ENCODE results near the gene GJA3.

The GJA3 gene

DNA sequence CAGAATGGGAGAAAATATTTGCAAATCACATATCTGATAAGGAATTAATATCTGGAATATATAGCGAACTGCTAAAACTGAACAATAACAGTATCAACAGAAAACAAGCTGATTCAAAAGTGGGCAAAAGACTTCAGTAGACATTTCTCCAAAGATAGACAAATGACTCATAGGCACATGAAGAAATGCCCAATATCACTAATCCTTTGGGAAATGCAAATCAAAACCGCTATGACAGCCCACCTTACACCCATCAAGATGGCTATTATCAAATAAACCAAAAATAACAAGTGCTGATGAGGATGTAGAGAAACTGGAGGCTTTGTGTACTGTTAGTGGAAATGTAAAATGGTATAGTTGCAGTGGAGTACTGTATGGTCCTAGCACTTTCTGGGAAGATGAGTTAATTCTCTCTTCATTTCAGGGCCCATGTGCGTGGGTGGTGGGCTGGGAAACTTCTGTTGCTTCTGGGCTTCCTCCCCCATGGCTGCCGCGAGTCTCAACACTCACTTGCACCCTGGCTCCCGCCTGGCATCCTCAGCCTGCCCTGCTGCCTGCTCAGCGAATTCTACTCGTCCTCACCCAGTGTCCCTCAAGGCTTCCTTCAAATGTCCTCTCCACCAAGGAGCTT is 12.4 kb upstream of the GJA3 start:
- H3K79me2 ChIP-seq (ENCODE audit: insufficient read depth, low read length), result no peaks in the 10 kb centered on the region
- no peak overlapping the region for H3K9ac ChIP-seq (ENCODE audit: low read length)
- H3K4me1 ChIP-seq (ENCODE audit: insufficient read depth, low read length, severe bottlenecking), result no peaks in the 10 kb centered on the region
- H3K9me3 ChIP-seq (ENCODE audit: low read length), result no peaks in the 10 kb centered on the region
- no peak overlapping the region for H3K4me3 ChIP-seq (ENCODE audit: low read depth, low read length, poor library complexity, severe bottlenecking)
- H3K27ac ChIP-seq (ENCODE audit: low read depth, low read length, poor library complexity, severe bottlenecking), result no peak overlapping the region
- H3K9me2 ChIP-seq (ENCODE audit: low read depth, low read length), result no peaks in the 10 kb centered on the region
- no peak overlapping the region for H2AFZ ChIP-seq (ENCODE audit: low read length)
- H3K27me3 ChIP-seq (ENCODE audit: insufficient read depth, low read length), result no peaks in the 10 kb centered on the region
- no peaks in the 10 kb centered on the region for H3F3A ChIP-seq (ENCODE audit: insufficient read depth, low read length)
- H3K36me3 ChIP-seq (ENCODE audit: insufficient read depth, low read length), result no peaks in the 10 kb centered on the region
- TF ChIP-seq, protein P1, sequence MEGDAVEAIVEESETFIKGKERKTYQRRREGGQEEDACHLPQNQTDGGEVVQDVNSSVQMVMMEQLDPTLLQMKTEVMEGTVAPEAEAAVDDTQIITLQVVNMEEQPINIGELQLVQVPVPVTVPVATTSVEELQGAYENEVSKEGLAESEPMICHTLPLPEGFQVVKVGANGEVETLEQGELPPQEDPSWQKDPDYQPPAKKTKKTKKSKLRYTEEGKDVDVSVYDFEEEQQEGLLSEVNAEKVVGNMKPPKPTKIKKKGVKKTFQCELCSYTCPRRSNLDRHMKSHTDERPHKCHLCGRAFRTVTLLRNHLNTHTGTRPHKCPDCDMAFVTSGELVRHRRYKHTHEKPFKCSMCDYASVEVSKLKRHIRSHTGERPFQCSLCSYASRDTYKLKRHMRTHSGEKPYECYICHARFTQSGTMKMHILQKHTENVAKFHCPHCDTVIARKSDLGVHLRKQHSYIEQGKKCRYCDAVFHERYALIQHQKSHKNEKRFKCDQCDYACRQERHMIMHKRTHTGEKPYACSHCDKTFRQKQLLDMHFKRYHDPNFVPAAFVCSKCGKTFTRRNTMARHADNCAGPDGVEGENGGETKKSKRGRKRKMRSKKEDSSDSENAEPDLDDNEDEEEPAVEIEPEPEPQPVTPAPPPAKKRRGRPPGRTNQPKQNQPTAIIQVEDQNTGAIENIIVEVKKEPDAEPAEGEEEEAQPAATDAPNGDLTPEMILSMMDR (IDR thresholded peaks at IDR 0.05; ENCODE audit: low read length), result no peak
- no peak for TF ChIP-seq EZH2 (IDR thresholded peaks at IDR 0.05; ENCODE audit: borderline replicate concordance, low read length)
- H3K4me2 ChIP-seq (ENCODE audit: low read length), result no peak overlapping the region
- no peaks in the 10 kb centered on the region for H4K20me1 ChIP-seq (ENCODE audit: insufficient read depth, low read length)

DNA sequence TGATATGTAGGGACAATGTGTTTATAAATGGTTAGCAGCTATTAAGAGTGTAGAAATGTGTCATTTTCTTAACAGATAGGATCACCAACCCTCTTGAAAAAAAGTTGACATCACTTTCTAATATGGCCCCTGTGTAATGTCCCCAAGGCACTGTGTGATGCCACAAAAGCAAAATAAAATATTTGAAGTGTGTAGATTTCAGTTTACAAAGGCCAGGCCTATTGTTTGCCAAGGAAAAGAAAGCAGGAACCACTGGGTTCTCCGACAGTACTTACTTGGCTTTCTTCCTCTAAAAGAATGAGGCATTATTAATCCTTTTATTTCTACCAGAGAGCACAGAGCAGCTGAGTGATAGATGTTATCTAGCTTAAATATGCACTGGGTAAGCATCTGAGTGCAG is 10.5 kb upstream of the GJA3 start:
- Histone ChIP-seq H3K4me2 (ENCODE audit: low read length) (no peak overlapping the region), H3K4me1 (ENCODE audit: insufficient read depth, low read length, severe bottlenecking) (no peaks in the 10 kb centered on the region), H3K27me3 (ENCODE audit: insufficient read depth, low read length) (no peaks in the 10 kb centered on the region), H3K27ac (ENCODE audit: low read depth, low read length, poor library complexity, severe bottlenecking) (no peak overlapping the region), H2AFZ (ENCODE audit: low read length) (no peak overlapping the region), H3K4me3 (ENCODE audit: low read depth, low read length, poor library complexity, severe bottlenecking) (no peak overlapping the region), H3K79me2 (ENCODE audit: insufficient read depth, low read length) (no peaks in the 10 kb centered on the region), H4K20me1 (ENCODE audit: insufficient read depth, low read length) (no peaks in the 10 kb centered on the region), H3K9me2 (ENCODE audit: low read depth, low read length) (no peaks in the 10 kb centered on the region), H3K36me3 (ENCODE audit: insufficient read depth, low read length) (no peaks in the 10 kb centered on the region), H3F3A (ENCODE audit: insufficient read depth, low read length) (no peaks in the 10 kb centered on the region), H3K9me3 (ENCODE audit: low read length) (no peaks in the 10 kb centered on the region), H3K9ac (ENCODE audit: low read length) (no peak overlapping the region)
- TF ChIP-seq, protein P1 (IDR thresholded peaks at IDR 0.05; ENCODE audit: low read length), result no peak
- TF ChIP-seq EZH2 (IDR thresholded peaks at IDR 0.05; ENCODE audit: borderline replicate concordance, low read length), result no peak

- H3K79me2 ChIP-seq (ENCODE audit: insufficient read depth, low read length), result no peaks in the 10 kb centered on the region
- no peak for TF ChIP-seq EZH2 (IDR thresholded peaks at IDR 0.05; ENCODE audit: borderline replicate concordance, low read length)
- TF ChIP-seq, protein P1 (IDR thresholded peaks at IDR 0.05; ENCODE audit: low read length), result no peak
- H3K9me2 ChIP-seq (ENCODE audit: low read depth, low read length), result no peaks in the 10 kb centered on the region
- no peak overlapping the region for H3K27ac ChIP-seq (ENCODE audit: low read depth, low read length, poor library complexity, severe bottlenecking)
- H2AFZ ChIP-seq (ENCODE audit: low read length), result no peak overlapping the region
- H3F3A ChIP-seq (ENCODE audit: insufficient read depth, low read length), result no peaks in the 10 kb centered on the region
- H3K27me3 ChIP-seq (ENCODE audit: insufficient read depth, low read length), result no peaks in the 10 kb centered on the region
- no peaks in the 10 kb centered on the region for H3K9me3 ChIP-seq (ENCODE audit: low read length)
- H3K36me3 ChIP-seq (ENCODE audit: insufficient read depth, low read length), result no peaks in the 10 kb centered on the region
- H4K20me1 ChIP-seq (ENCODE audit: insufficient read depth, low read length), result no peaks in the 10 kb centered on the region
- no peak overlapping the region for H3K4me2 ChIP-seq (ENCODE audit: low read length)
- H3K9ac ChIP-seq (ENCODE audit: low read length), result no peak overlapping the region
- H3K4me1 ChIP-seq (ENCODE audit: insufficient read depth, low read length, severe bottlenecking), result no peaks in the 10 kb centered on the region
- no peak overlapping the region for H3K4me3 ChIP-seq (ENCODE audit: low read depth, low read length, poor library complexity, severe bottlenecking)
Observed at GRCh38 chr13:20170921-20171320, 10.1 kb upstream of the GJA3 start.

Data from OCI-LY1 (cell line).